MG63 (cell line): Measurements from ENCODE around the gene CLCN1. TPM values are rescaled to one million over a fixed set of nuclear protein-coding genes. Genes with fewer than 3 reads are reported as not detected.

ENCODE experiments used
- DNase-seq: peaks from one replicate; pipeline ENCODE4 v3.0.0-alpha.2; 2020
- H3K27me3 ChIP-seq: fragments of 250-450 bp; sonication (Bioruptor Pico); 2 replicates; pipeline ENCODE4 v1.5.1; 2020; ENCODE audit warnings: mild to moderate bottlenecking, moderate library complexity
- H3K36me3 ChIP-seq: fragments of 250-450 bp; sonication (Bioruptor Pico); 2 replicates; pipeline ENCODE4 v1.5.1; 2020; ENCODE audit warnings: mild to moderate bottlenecking, moderate library complexity
- H3K4me3 ChIP-seq: fragments of 250-450 bp; sonication (Bioruptor Pico); 2 replicates; pipeline ENCODE4 v1.5.1; 2020; ENCODE audit warnings: mild to moderate bottlenecking, moderate library complexity
- H3K9me3 ChIP-seq: fragments of 250-450 bp; sonication (Bioruptor Pico); 2 replicates; pipeline ENCODE4 v1.5.1; 2020; ENCODE audit warnings: mild to moderate bottlenecking, moderate library complexity
- total RNA-seq: library from RNA; depleted of rRNA; stranded (reverse); fragments of >200 nt; shearing (Covaris generic); gene quantifications from 2 replicates; pipeline ENCODE4 v1.2.3, GENCODE V29; 2014; ENCODE audit warnings: low replicate concordance

Gene CLCN1
- total RNA-seq, 1 experiment from 2014 or later: not detected

DNA sequence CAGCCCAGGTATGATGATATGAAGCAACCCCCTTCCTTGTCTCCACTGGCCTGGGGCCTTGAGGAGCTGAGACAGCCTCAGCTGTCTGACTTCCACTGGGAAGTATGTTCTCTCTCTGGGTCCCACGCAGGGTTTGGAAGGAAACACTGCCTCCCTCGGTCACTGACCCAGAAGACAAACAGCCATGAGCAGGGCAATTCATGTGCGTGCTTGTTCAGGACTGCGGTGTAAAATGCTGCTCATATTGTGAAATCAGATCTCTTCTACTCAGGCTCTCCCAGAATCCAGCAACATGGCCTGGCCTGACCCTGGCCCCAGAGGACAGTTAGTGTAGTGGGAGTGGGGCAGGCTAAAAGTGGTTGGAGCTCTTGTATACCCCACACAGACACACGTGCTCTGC, 2.8 kb downstream of the CLCN1 start:
- no peaks in the 10 kb centered on the region for H3K36me3 ChIP-seq
- H3K9me3 ChIP-seq: no peaks in the 10 kb centered on the region
- H3K4me3 ChIP-seq: no peak overlapping the region
- no peak for DNase-seq
- H3K27me3 ChIP-seq: no peaks in the 10 kb centered on the region

DNA sequence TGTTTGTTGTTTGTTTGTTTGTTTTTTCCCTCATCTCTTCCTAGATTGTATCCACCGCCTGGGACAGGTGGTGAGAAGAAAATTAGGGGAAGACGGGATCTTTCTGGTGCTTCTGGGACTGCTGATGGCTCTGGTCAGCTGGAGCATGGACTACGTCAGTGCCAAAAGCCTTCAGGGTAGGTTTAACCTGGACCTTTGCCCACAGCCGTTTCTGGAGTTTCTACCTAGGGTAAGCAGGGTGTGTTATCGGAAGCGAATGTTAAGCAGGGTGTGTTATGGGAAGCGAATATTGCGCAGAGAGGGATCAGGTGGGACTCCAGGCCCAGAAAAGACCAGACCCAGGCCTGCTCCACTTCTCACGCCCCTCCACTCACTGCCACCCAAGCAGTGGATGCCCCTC, 4.7 kb downstream of the CLCN1 start:
- H3K27me3 ChIP-seq: no peaks in the 10 kb centered on the region
- no peaks in the 10 kb centered on the region for H3K36me3 ChIP-seq
- no peak for DNase-seq
- no peaks in the 10 kb centered on the region for H3K9me3 ChIP-seq
- H3K4me3 ChIP-seq: no peak overlapping the region

DNA sequence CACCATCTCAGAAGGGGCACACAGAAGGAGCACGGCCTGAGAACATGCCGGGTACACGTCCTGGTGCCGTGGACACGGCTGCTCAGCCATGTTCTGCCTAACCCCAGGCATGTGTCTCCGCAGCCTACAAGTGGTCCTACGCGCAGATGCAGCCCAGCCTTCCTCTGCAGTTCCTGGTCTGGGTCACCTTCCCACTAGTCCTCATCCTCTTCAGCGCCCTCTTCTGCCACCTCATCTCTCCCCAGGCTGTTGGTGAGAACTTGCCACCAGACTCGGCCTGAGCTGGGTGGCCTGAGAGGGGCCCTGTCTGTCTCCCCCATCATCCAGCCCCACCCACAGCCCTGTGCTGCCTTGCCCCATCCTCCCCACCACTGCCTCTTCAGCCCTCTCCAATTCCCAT, 5.3 kb downstream of the CLCN1 start:
- DNase-seq: no peak
- no peaks in the 10 kb centered on the region for H3K36me3 ChIP-seq
- no peaks in the 10 kb centered on the region for H3K9me3 ChIP-seq
- no peak overlapping the region for H3K4me3 ChIP-seq
- no peaks in the 10 kb centered on the region for H3K27me3 ChIP-seq

DNA sequence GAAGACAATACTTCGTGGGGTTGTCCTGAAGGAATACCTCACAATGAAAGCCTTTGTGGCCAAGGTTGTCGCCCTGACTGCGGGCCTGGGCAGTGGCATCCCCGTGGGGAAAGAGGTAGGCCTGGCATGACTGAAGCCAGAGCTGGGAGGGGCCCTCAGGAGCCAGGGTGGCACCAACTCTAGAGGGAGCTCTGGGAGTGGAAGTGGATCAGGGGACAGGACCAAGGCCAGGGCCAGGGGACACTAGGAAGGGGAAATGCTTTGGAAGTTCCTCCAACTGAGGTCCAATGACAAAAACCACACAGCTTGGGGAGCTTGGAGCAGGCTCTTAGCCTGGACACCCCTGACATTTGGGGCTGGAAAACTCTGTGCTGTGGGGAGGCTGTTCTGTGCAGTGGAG, 5.8 kb downstream of the CLCN1 start:
- Histone ChIP-seq H3K27me3 (no peaks in the 10 kb centered on the region), H3K4me3 (no peak overlapping the region), H3K9me3 (no peaks in the 10 kb centered on the region), H3K36me3 (no peaks in the 10 kb centered on the region)
- no peak for DNase-seq

DNA sequence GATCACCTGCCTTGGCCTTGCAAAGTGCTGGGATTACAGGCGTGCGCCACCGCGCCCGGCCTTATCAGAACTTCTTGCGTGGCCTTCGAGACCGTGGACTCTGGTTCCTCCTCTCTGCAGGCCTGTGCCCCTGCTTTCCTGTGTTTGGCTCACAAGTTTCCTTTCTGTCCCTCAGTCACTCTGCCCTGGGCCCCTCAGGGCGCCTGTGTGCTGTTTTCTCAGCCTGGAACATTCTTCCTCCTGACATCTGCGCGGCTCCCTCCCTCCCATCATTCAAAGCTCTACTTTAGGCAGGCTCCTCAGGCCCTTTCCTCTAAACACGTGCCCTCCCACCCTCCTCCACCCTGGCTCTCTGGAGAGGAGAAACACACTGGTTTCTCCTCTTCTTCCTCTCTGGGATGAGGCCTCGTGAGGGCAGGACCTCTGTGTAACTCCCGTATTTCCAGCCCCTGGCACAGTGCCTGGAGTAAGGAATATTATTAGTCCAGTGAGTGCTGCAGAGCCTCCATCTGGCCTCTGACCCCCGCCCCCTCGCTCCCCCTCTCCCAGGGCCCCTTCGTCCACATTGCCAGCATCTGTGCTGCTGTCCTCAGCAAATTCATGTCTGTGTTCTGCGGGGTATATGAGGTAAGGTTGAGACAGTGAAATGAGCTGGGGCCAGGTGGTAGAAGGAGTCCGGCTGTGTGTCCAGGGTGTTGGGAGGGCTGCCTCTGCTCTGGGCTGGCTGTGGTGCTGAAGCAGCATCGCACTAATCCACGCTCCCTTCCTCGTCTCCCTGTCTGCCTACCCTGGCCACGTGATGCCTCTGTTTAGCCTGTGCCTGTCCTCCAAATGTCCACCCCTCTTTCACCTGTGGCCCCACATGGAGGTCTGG, 7.1 kb downstream of the CLCN1 start:
- Histone ChIP-seq H3K27me3 (no peaks in the 10 kb centered on the region), H3K9me3 (no peaks in the 10 kb centered on the region)
- DNase-seq: no peak

DNA sequence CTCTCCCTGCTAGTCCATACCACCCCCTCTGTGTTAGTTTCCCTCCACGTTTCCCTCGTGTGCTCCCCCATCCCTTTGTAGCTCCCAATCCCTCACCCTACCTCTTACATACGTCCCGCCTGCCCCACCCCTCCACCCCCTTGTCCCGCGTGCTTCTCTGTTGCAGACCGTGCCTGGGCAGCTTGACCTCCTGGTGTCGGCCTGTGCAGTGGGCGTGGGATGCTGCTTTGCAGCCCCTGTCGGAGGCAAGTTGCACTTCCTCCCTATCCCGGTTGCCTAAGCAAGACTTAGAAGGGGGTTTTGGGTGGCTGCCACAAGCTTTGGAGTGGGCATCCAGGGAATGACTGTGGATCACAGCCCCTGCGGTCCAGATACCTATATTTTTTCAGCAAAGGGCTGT, 7.7 kb downstream of the CLCN1 start:
- no peaks in the 10 kb centered on the region for H3K9me3 ChIP-seq
- no peaks in the 10 kb centered on the region for H3K36me3 ChIP-seq
- DNase-seq: no peak
- H3K27me3 ChIP-seq: no peaks in the 10 kb centered on the region
- H3K4me3 ChIP-seq: no peak overlapping the region

More for the DNA sequence above, 7.1 kb downstream of the CLCN1 start:
- Histone ChIP-seq H3K4me3 (no peak overlapping the region), H3K36me3 (no peaks in the 10 kb centered on the region)

DNA sequence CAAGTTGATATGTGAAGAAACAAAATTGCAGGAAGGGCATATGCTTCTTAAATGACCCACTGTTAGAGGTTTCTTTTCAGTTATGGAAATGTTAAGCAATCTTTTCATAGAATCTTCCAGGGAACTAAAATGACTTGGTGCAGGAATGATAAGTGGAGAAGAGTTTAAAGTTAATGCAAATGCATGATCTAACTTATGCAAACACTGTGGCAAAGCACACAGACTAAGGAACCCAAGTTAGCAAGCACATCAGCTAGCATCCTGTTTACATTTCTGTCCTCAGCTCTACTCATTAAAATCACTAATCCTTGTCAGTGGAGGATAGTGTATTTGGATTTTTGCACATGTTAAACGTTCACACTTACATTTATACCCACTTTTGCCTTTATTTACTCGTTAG, 9.3 kb downstream of the CLCN1 start:
- DNase-seq: no peak
- H3K9me3 ChIP-seq: no peaks in the 10 kb centered on the region
- H3K4me3 ChIP-seq: no peak overlapping the region
- no peaks in the 10 kb centered on the region for H3K27me3 ChIP-seq
- H3K36me3 ChIP-seq: no peaks in the 10 kb centered on the region

DNA sequence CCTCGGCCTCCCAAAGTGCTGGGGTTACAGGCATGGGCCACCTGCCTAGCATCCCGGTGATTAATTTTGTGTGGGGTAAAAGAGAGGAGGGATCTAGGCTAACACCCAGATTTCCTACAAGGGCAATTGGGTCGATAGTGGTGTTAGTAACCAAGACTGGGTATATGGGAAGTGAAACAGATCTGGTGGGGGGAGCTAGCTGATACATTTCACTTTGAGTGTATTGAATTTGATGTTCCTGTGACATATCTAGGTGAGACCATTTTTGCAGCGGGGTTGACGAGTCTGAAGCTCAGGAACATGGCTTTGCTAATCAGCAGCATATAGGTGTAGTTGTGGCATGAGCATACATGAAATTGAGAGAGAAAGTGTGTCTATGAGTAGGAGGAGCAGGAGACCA, 12.0 kb downstream of the CLCN1 start:
- Histone ChIP-seq H3K36me3 (no peaks in the 10 kb centered on the region), H3K4me3 (no peak overlapping the region), H3K9me3 (no peaks in the 10 kb centered on the region), H3K27me3 (no peaks in the 10 kb centered on the region)
- DNase-seq: no peak

DNA sequence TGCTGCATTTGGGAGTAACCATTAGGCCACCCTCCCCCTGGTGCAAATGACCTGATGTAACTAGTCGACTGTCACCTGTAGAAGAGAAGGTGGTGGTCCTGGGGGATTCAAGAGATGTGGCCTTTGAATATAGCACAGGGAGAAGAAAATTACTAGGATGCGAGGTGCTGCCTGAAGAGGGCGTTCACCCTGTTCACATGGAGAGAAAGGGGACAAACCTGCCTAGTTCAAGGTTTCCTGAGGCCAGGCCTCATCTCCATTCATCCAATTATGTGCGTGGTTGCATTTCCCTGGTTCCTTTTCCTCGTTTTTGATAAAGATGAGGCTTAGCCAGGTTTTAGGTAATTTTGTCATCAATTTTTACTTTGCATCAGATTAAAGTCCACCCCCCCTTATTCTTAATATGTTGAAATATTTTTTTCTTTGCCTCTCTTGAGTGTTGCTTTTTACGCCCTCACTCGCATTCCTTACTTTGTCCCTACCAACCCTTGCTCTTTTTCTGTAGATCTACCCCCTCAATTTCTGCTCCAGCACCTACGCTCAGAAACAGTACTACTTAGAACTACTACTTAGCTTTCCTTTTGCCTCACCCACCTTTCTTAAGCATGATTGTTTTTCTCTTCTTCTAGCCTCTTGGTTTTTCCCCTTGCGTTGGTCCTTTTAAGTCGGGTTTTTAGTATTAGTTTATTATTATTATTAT, 13.7 kb downstream of the CLCN1 start:
- DNase-seq: no peak
- H3K27me3 ChIP-seq: no peaks in the 10 kb centered on the region
- no peak overlapping the region for H3K4me3 ChIP-seq
- no peaks in the 10 kb centered on the region for H3K36me3 ChIP-seq
- H3K9me3 ChIP-seq: no peaks in the 10 kb centered on the region

DNA sequence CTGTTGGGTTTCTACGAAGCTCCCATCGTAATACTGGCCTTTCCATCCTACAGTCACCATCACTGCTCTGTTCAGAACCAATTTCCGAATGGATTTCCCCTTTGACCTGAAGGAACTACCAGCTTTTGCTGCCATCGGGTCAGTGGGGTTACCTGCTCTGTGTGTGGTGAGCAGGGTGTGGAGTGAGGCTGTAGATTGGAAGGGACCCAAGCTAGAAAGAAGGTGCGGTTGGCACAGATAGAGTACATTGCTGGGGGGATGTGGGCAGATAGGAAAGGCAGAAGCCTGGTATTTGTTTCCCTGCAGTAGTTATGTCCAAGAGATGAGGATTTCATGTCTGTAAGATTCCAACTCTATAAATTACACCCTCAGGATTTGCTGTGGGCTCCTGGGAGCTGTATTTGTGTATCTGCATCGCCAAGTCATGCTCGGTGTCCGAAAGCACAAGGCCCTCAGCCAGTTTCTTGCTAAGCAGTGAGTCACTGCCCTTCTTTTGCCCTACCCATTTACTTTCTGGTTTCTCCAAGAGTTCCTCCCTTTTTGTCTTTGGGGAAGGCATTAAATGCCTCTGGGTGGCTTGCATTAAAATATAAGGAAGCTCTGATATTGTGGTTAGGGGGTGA, 15.4 kb downstream of the CLCN1 start:
- H3K27me3 ChIP-seq: no peaks in the 10 kb centered on the region
- H3K4me3 ChIP-seq: no peak overlapping the region
- no peaks in the 10 kb centered on the region for H3K36me3 ChIP-seq
- H3K9me3 ChIP-seq: no peaks in the 10 kb centered on the region
- peak; percentile 86 for DNase-seq

DNA sequence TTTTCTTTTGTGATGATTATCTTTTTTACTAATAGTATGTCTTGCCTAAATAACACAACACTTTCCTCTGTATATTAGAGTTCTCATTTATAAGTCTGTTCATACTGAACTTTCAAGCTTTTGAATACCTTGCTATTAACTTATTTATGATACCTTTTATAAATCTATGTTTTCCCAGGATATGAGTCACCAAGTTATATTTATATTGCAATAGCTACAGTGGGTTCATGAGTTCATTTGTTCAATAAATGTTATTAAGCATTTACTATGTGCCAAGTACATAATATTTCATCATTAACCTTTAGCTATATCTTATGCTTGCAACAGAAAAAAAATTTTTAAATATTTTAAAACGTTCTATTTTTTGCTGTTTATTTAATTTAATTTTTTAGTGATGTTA, 18.3 kb downstream of the CLCN1 start:
- no peak overlapping the region for H3K4me3 ChIP-seq
- H3K9me3 ChIP-seq: no peaks in the 10 kb centered on the region
- H3K36me3 ChIP-seq: no peaks in the 10 kb centered on the region
- no peaks in the 10 kb centered on the region for H3K27me3 ChIP-seq
- no peak for DNase-seq

DNA sequence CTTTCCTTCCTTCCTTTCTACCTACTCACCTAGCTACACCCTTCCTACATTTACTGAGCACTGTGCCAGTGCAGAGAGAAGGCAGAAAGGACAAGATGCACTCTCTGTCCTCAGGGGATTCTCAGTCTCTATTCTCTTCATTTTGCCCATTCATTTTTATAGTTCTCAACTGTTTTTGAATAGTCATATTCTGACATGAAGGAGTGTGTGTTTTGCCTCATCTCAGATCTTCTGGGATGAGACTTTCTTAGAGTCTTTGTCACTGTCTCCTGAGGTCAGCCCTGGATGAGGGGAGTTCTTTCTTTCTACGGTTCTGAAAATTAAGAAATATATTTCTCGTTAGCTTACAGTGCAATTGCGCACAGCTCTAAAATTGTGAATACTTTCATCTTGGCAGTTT, 21.3 kb downstream of the CLCN1 start:
- H3K4me3 ChIP-seq: no peak overlapping the region
- H3K9me3 ChIP-seq: no peaks in the 10 kb centered on the region
- no peaks in the 10 kb centered on the region for H3K27me3 ChIP-seq
- H3K36me3 ChIP-seq: no peaks in the 10 kb centered on the region
- no peak for DNase-seq

DNA sequence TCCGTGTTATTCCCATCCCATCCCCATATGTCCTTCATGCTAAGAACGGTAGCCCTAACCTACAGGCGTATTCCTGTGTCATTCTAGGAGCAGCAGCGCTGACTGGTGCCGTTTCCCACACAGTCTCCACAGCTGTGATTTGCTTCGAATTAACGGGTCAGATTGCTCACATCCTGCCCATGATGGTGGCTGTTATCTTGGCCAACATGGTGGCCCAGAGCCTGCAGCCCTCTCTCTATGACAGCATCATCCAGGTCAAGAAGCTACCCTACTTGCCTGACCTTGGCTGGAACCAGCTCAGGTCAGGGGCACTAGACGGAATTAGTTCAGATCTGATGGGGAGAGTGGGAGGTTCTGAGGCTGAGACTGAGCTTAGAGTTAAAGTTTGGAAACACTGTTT, 25.9 kb downstream of the CLCN1 start:
- no peaks in the 10 kb centered on the region for H3K27me3 ChIP-seq
- DNase-seq: no peak
- H3K4me3 ChIP-seq: no peak overlapping the region
- no peaks in the 10 kb centered on the region for H3K36me3 ChIP-seq
- H3K9me3 ChIP-seq: no peaks in the 10 kb centered on the region

DNA sequence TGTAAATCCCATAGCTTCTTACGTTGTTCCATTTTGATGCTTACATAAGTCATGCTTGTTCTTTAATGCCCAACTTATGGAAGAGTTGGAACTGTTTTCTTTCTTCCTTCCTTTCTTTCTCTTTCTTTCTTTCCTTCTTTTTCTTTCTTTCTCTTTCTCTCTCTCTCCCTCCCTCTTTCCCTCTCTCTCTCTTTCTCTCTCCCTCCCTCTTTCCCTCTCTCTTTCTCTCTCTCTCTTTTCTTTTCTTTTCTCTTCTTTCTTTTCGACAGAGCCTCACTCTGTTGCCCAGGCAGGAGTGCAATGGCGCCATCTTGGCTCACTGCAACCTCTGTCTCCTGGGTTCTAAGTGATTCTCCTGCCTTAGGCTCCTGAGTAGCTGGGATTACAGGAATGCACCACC, 27.7 kb downstream of the CLCN1 start:
- Histone ChIP-seq H3K9me3 (no peaks in the 10 kb centered on the region), H3K36me3 (no peaks in the 10 kb centered on the region), H3K27me3 (no peaks in the 10 kb centered on the region), H3K4me3 (no peak overlapping the region)
- no peak for DNase-seq

DNA sequence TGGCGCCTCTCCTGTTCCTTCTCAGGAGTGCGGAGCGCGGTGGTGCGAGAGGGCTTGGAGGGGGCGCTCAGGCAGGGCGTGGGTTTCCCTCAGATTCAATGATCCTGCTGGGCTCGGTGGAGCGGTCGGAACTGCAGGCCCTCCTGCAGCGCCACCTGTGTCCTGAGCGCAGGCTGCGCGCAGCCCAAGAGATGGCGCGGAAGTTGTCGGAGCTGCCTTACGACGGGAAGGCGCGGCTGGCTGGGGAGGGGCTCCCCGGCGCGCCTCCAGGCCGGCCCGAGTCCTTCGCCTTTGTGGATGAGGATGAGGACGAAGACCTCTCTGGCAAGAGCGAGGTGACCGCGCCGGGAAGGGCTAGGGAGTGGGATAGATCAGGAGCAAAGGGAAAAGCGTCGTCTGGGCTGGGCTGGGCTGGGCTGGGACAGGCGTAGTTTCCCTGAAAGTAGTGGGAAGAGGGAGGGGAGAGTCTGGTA, 29.6 kb downstream of the CLCN1 start:
- no peak overlapping the region for H3K4me3 ChIP-seq
- H3K36me3 ChIP-seq: no peaks in the 10 kb centered on the region
- no peaks in the 10 kb centered on the region for H3K9me3 ChIP-seq
- no peak for DNase-seq
- H3K27me3 ChIP-seq: no peaks in the 10 kb centered on the region

DNA sequence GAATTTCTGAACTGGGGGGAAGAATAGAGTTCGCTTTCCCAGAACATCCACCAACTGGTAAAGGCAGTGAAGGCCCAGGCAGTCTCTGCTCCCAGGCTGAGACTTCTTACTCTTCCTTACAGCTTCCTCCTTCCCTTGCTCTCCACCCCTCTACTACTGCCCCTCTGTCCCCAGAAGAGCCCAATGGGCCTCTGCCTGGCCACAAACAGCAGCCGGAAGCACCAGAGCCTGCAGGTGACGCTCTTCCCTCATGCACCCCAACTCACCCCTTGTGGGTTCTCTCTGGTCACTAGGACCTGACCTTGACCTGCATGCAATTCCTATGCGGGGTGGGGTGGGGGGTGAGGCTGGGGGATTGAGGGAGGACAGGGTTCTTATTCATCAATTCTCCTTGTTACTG, 30.1 kb downstream of the CLCN1 start:
- DNase-seq: no peak
- H3K27me3 ChIP-seq: no peaks in the 10 kb centered on the region
- no peaks in the 10 kb centered on the region for H3K36me3 ChIP-seq
- H3K9me3 ChIP-seq: no peaks in the 10 kb centered on the region
- no peak overlapping the region for H3K4me3 ChIP-seq

DNA sequence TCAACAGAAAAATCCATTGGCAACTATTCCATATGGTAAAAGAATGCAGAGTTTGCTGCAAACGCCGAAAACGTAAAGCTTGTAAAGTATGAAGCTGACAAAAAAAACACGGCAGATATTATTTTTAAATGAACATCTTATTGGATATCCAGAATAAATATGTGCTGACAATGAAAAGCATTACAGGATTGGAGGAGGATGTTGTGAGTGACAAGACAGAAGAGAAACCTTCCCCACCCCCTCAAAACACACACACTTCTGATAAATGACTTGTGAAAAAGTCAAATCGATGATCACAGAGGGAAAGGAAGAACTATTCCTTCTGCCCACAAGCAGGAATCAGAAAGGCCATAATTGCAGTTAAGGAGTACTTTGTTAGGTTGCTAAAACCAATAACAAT, 32.0 kb downstream of the CLCN1 start:
- no peaks in the 10 kb centered on the region for H3K9me3 ChIP-seq
- H3K27me3 ChIP-seq: no peaks in the 10 kb centered on the region
- H3K4me3 ChIP-seq: no peak overlapping the region
- DNase-seq: no peak
- H3K36me3 ChIP-seq: no peaks in the 10 kb centered on the region
